SK-N-SH treated with all-trans-retinoic acid at 6 μM for 48 hours (cell line): ENCODE measurements around the gene ZBTB38.

ENCODE experiments used
- ATAC-seq: fragments of 200-7000 bp; cut with Tn5 transposase; 3 replicates; pipeline ENCODE4 v1.9.1; 2020; ENCODE audit warnings: mild to moderate bottlenecking, moderate library complexity
- ARNTL ChIP-seq: fragments of 450-650 bp; formaldehyde crosslinking; IDR thresholded peaks from 2 replicates; pipeline ENCODE4 v1.5.0; 2020; ENCODE audit warnings: low read depth, mild to moderate bottlenecking, moderate library complexity, borderline replicate concordance
- CSRNP3 ChIP-seq: fragments of 250-450 bp; sonication (Bioruptor Pico); IDR thresholded peaks from 2 replicates; pipeline ENCODE4 v1.5.1; 2021; ENCODE audit warnings: mild to moderate bottlenecking, moderate library complexity
- GLIS3 ChIP-seq: fragments of 250-450 bp; sonication (Bioruptor Pico); IDR thresholded peaks from 2 replicates; pipeline ENCODE4 v1.5.0; 2020; ENCODE audit warnings: mild to moderate bottlenecking, moderate library complexity
- ISL1 ChIP-seq: fragments of 250-450 bp; sonication (Bioruptor Pico); IDR thresholded peaks from 2 replicates; pipeline ENCODE4 v2.1.2; 2022; ENCODE audit warnings: mild to moderate bottlenecking, moderate library complexity
- PATZ1 ChIP-seq: fragments of 250-450 bp; sonication (Bioruptor Pico); IDR thresholded peaks from 2 replicates; pipeline ENCODE4 v1.8.0; 2020; ENCODE audit warnings: mild to moderate bottlenecking, moderate library complexity, borderline replicate concordance
- POU6F1 ChIP-seq: fragments of 250-450 bp; sonication (Bioruptor Pico); IDR thresholded peaks from 2 replicates; pipeline ENCODE4 v1.8.0; 2021; ENCODE audit warnings: low read depth, mild to moderate bottlenecking, moderate library complexity, borderline replicate concordance
- PPARA ChIP-seq: fragments of 250-450 bp; sonication (Bioruptor Pico); IDR thresholded peaks from 2 replicates; pipeline ENCODE4 v1.5.0; 2020; ENCODE audit warnings: mild to moderate bottlenecking, borderline replicate concordance
- RARB ChIP-seq: fragments of 250-450 bp; sonication (Bioruptor Pico); IDR thresholded peaks from 2 replicates; pipeline ENCODE4 v1.8.0; 2021; ENCODE audit warnings: mild to moderate bottlenecking, moderate library complexity
- SNAI2 ChIP-seq: fragments of 250-450 bp; sonication (Bioruptor Pico); IDR thresholded peaks from 2 replicates; pipeline ENCODE4 v1.5.0; 2020; ENCODE audit warnings: mild to moderate bottlenecking, moderate library complexity
- TCF4 ChIP-seq: fragments of 250-450 bp; sonication (Bioruptor Pico); IDR thresholded peaks from 2 replicates; pipeline ENCODE4 v1.8.0; 2021; ENCODE audit warnings: mild to moderate bottlenecking, moderate library complexity, borderline replicate concordance
- TOX ChIP-seq: fragments of 250-450 bp; sonication (Bioruptor Pico); IDR thresholded peaks from 2 replicates; pipeline ENCODE4 v1.8.0; 2021; ENCODE audit warnings: mild to moderate bottlenecking, moderate library complexity, borderline replicate concordance
- TSHZ2 ChIP-seq: fragments of 250-450 bp; sonication (Bioruptor Pico); IDR thresholded peaks from 2 replicates; pipeline ENCODE4 v1.5.0; 2020; ENCODE audit warnings: mild to moderate bottlenecking, moderate library complexity
- ZFP3 ChIP-seq: fragments of 250-450 bp; sonication (Bioruptor Pico); IDR thresholded peaks from 2 replicates; pipeline ENCODE4 v1.5.0; 2020; ENCODE audit warnings: mild to moderate bottlenecking, moderate library complexity
- ZFP30 ChIP-seq: fragments of 450-650 bp; formaldehyde crosslinking; IDR thresholded peaks from 2 replicates; pipeline ENCODE4 v1.5.0; 2022; ENCODE audit warnings: mild to moderate bottlenecking, moderate library complexity
- ZNF565 ChIP-seq: fragments of 450-650 bp; formaldehyde crosslinking; conservative IDR thresholded peaks from 2 replicates; pipeline ENCODE4 v1.5.0; 2020; ENCODE audit warnings: low read depth, mild to moderate bottlenecking, moderate library complexity
- ZNF70 ChIP-seq: fragments of 450-650 bp; formaldehyde crosslinking; IDR thresholded peaks from 2 replicates; pipeline ENCODE4 v1.5.0; 2020; ENCODE audit warnings: mild to moderate bottlenecking, moderate library complexity
- ZNF8 ChIP-seq: fragments of 450-650 bp; formaldehyde crosslinking; IDR thresholded peaks from 2 replicates; pipeline ENCODE4 v1.5.0; 2020; ENCODE audit warnings: mild to moderate bottlenecking, moderate library complexity

ZBTB38 gene

GRCh38 chr3:141330718-141331376, 37.5 kb upstream of the ZBTB38 start:
- TF ChIP-seq ZFP30 (no peak), PPARA (CRISPR knock-in tag) (no peak), ZNF70 (CRISPR knock-in tag) (no peak), SNAI2 (CRISPR knock-in tag) (no peak)

GRCh38 chr3:141331377-141332318, 36.7 kb upstream of the ZBTB38 start:
- peak; percentile 30; the same call in 1 of the 2 replicates for TF ChIP-seq ISL1 (CRISPR knock-in tag)
- TF ChIP-seq TCF4 (CRISPR knock-in tag): no peak
- TF ChIP-seq ZFP3 (CRISPR knock-in tag): peak; percentile 53
- peak; percentile 90 for ATAC-seq

More at GRCh38 chr3:141330718-141331376, 37.5 kb upstream of the ZBTB38 start:
- no peak for ATAC-seq

GRCh38 chr3:141332416-141332815, 35.9 kb upstream of the ZBTB38 start:
- TF ChIP-seq CSRNP3 (CRISPR knock-in tag) (no peak), TSHZ2 (CRISPR knock-in tag) (no peak)
- ATAC-seq: peak; percentile 10; the same call in 1 of the 3 replicates

- ATAC-seq: no peak
- TF ChIP-seq ZNF70 (CRISPR knock-in tag) (no peak), ISL1 (CRISPR knock-in tag) (no peak), PATZ1 (CRISPR knock-in tag) (no peak), ZFP3 (CRISPR knock-in tag) (no peak), CSRNP3 (CRISPR knock-in tag) (no peak), RARB (no peak), ZNF8 (CRISPR knock-in tag) (no peak), TSHZ2 (CRISPR knock-in tag) (no peak), GLIS3 (CRISPR knock-in tag) (no peak), ARNTL (CRISPR knock-in tag) (no peak), POU6F1 (no peak), ZNF565 (CRISPR knock-in tag) (no peak), TOX (CRISPR knock-in tag) (no peak), ZFP30 (no peak)
These were observed 34.3 kb upstream of the ZBTB38 start for GRCh38 chr3:141333836-141334626.
